ENCODE data around the gene PTK6.
A peak's percentile ranks its signal among the peaks of the same experiment; 100 is the strongest.

The PTK6 gene

GRCh38 chr20:63527184-63527583, 10.0 kb downstream of the PTK6 start:
- DNase-seq, result no peak

DNA sequence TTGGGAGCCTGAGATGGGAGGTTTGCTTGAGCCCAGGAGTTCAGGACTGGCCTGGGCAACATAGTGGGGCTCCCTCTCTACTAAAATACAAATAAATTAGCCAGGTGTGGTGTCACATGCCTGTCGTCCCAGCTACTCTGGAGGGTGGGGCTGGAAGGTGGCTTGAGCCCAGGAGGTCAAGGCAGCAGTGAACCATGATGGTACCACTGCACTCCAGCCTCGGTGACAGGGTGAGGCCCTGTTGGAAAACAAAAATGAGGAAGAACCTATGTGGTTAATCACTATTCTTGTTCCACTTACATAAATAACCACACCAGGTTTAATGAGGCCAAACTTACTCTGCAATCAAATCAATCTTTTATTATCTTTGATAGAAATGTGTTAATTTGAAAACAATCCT, 11.2 kb downstream of the PTK6 start:
- DNase-seq, result no peak

GRCh38 chr20:63525185-63525584, 12.0 kb downstream of the PTK6 start:
- DNase-seq, result no peak

DNA sequence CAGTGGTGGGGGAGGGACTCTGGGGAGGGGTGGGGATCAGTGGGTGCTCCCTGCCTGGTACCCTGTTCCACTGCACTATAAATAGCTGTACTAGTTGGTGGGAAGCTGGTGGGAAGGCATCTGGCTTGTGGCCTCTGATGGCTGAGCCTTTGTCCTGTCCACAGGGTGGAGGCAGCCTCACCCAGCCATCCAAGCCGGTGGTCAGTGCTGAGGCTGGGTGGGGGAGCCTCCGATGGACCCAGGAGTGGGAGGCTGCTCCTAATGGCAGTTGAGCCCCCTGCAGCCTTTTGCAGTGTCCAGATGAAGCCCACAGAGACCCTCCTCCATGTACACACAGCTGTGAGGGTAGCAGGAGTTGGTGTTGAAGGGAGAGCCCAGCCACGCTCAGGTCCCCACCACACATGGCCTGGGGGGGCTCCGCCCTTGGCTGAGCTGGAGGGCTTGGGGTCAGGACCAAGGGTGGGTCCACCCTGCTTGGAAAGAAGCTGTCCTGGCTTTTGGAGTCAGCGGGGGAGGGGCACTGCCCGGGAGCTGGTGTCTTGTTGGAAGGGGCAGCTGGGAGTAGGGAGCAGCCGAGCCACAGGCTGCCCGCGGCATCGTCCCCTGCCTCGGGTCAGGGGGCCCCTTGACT, 14.1 kb downstream of the PTK6 start:
- DNase-seq, result no peak

DNA sequence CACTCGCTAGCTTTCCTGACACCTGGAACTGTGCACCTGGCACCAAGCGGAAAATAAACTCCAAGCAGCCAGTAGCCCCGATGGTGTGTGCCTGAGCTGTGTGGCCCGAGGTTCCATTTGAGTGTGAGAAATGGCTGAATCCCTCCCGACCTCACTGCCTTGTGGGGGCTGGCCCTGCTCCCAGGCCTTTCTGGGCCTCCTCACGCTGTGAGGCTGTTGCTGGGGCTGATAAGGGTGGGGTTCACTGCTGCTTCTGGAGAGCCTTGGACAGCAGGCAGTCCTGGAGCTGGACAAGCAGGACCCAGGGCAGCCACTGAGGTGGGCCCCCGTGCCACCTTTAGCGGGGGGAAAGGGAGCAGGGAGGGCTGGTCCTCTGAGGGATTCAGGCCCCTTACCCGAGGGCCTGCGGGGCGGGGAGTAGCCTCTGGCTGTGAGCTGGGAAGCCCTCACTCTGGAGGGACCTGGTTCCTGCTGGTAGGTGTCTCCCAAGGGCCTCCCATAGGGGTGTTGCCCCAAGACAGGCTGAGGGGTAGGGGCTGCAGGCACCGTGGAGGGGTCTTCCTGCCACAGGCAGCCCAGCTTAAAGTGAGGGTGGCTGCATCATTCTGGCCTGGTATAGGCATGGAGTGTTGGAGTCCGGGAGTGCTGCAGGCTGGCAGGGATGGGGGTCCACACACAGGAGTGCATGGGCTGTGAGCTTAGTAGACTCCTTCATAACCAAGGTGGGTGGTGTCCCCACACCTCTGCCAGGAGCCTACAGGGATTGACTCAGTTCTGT, 14.9 kb downstream of the PTK6 start:
- DNase-seq, result no peak

DNA sequence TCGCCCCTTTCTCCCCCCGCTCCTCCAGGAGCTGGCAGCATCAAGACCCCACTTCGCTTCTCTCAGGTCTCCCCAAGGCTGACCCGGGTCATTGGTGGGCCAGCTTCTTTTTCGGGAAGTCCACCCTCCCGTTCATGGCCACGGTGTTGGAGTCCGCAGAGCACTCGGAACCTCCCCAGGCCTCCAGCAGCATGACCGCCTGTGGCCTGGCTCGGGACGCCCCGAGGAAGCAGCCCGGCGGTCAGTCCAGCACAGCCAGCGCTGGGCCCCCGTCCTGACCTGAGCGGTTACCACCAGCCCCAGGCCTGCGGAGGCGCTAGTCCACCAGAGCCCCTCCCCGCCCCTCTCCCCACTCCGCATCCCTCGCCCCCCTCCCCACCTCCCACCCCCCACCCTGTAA, 15.6 kb downstream of the PTK6 start:
- no peak for DNase-seq

DNA sequence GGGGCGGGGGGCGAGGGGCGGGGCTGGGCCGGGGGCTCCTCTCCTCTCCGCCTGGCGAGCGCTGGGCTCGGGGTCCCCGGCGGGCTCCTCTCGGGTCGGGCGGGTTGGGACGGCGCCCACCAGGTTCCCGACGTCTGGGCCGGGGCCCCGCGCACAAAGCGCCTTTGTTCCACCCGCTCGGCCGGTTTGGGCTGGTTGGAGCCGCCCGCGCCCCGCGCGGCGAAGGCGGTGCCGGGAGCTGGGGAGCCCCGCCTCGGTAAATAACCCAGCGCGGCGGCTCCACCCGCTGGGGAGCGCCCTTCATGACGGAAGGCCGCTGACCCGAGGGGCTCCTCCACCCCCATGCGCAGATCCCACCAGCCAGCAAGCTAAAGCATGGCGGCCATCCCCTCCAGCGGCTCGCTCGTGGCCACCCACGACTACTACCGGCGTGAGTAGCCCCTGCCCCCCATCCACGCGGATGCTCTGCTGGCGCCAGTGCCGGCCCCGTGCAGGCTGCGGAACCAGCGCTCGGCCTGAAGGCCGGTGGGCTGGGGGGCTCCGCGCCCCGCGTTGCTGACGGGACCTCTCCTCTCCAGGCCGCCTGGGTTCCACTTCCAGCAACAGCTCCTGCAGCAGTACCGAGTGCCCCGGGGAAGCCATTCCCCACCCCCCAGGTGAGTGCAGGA, 16.1 kb downstream of the PTK6 start:
- DNase-seq, result peak in 1 of 2 donors; percentile 38

- DNase-seq, result peak; percentile 47 to 80
Observed at GRCh38 chr20:63520504-63520933, 16.7 kb downstream of the PTK6 start, which contains the start of gene PPDPF. Gene PPDPF (plus strand): TSS chr20:63520765. CDS start chr20:63521309, 544 bp downstream.

- peak in 1 of 2 donors; percentile 80 for DNase-seq
Observed at GRCh38 chr20:63519668-63520503, 17.3 kb downstream of the PTK6 start.

- no peak for DNase-seq
Observed at GRCh38 chr20:63518946-63519667, 18.1 kb downstream of the PTK6 start.

DNA sequence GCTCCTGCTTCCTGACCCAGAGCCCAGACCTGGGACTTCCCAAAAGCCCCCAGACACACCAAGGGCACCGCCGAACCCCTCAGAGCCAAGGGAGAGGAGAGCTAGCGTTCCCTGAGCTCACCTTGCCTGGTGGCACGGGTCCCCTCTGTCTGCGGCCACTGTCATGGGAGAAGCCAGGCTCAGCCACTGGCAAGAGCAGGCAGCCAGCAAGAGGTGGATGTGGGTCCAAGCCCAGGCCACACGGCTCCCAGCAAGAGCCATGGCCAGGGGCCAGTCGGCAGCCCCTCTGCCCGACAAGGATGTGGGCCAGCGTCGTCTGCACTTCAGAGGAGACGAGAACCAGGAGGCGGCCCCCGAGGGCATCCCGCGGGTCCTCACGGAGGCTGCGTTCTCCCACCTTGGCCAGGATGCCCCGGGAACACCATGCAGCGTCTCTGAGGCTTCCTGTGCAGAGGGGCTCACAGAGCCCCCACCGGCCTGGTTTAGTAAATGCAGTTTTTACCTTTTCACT, 18.8 kb downstream of the PTK6 start:
- no peak for DNase-seq

GRCh38 chr20:63517376-63518309, 19.5 kb downstream of the PTK6 start:
- DNase-seq, result no peak

DNA sequence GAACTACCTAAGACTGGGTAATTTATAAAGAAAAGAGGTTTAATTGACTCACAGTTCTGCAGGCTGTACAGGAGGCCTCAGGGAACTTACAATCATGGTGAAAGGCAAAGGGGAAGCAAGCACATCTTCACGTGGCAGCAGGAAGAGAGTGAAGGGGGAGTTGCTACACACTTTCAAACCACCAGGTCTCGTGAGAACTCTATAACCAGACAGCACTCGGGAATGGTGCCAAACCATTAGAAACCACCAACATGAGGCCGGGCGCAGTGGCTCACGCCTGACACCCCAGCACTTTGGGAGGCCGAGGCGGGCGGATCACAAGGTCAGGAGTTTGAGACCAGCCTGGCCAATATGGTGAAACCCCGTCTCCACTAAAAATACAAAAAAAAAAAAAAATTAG, 22.7 kb downstream of the PTK6 start:
- peak in 1 of 2 donors; percentile 36 for DNase-seq

- DNase-seq, result no peak
Observed at GRCh38 chr20:63513207-63513606, 24.0 kb downstream of the PTK6 start.

GRCh38 chr20:63509088-63509564, 28.1 kb downstream of the PTK6 start:
- no peak for DNase-seq

DNA sequence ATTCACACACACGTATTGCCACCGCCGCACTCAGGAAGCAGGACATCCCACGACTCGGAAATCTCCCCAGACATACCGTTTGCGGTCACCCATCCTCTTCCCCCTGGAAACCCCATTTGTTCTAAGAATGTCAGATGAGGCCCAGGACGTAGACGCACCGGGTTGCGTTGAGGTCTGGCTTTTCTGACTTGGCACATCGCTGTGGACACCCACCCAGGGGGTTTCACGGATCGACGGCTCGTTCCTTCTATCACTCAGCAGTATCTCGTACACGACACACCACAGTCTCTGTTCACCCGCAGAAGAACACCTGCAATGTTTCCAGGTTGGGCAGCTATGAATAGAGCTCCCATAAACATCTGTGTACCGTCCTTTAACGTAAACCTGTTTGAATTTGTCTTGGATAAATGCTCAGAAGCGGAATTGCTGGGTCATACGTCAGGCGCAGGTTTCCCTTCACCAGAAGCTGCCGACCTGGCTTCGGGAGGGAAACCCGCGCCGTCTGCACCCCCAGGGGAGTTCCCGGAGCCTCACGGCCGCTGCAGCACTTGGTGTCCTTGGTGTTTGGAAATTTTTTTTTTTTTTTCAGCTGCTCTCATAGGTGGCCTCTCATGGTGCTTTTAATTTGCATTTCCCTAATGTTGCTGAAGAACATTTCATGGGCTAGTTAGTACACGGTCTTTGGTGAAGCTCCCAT, 29.0 kb downstream of the PTK6 start:
- DNase-seq, result no peak

GRCh38 chr20:63507083-63507743, 30.0 kb downstream of the PTK6 start:
- DNase-seq, result no peak

GRCh38 chr20:63505723-63506122, 31.5 kb downstream of the PTK6 start:
- DNase-seq, result no peak

GRCh38 chr20:63505281-63505680, 31.9 kb downstream of the PTK6 start:
- DNase-seq, result no peak

Data from bone marrow (tissue), 2 donors.